Naive B cell (primary cell): ENCODE measurements around the gene AOC1. TPM values are rescaled to one million over a fixed set of nuclear protein-coding genes. Genes with fewer than 3 reads are reported as not detected.
"Not testable (repeated sequence)": the region's sequence is repeated elsewhere in the genome, so short reads cannot be mapped to it uniquely, and the experiment has no call there.

ENCODE experiments used
- ATAC-seq, 2 donors: fragments of 150-1000 bp; cut with Tn5 transposase; 2 replicates each; pipeline ENCODE4 v1.10.0; 2021; ENCODE audit warnings: low read depth in 2 of 2, mild to moderate bottlenecking in 2 of 2, moderate library complexity in 2 of 2
- DNase-seq: peaks from one replicate; pipeline ENCODE4 v3.0.0; 2022
- H3K27ac Mint-ChIP-seq, 6 donors: one replicate each; pipeline ENCODE4 v1.8.0; 2020 to 2022; ENCODE audit warnings: mild to moderate bottlenecking in 6 of 6, mixed read lengths in 6 of 6, moderate library complexity in 5 of 6, inconsistent platforms in 2 of 6
- H3K27me3 Mint-ChIP-seq, 3 donors: one replicate each; pipeline ENCODE4 v1.8.0; 2021 to 2022; ENCODE audit warnings: mixed read lengths in 3 of 3, mild to moderate bottlenecking in 1 of 3
- H3K36me3 Mint-ChIP-seq, 2 donors: one replicate each; pipeline ENCODE4 v1.8.0; 2020 to 2022; ENCODE audit warnings: mixed read lengths in 2 of 2, inconsistent platforms in 1 of 2, mild to moderate bottlenecking in 1 of 2
- H3K4me1 Mint-ChIP-seq, 3 donors: one replicate each; pipeline ENCODE4 v1.8.0; 2020 to 2022; ENCODE audit warnings: mixed read lengths in 3 of 3, inconsistent platforms in 1 of 3, mild to moderate bottlenecking in 1 of 3, moderate library complexity in 1 of 3
- H3K4me3 Mint-ChIP-seq, 8 donors: one replicate each; pipeline ENCODE4 v1.8.0; 2020 to 2022; ENCODE audit warnings: mild to moderate bottlenecking in 8 of 8, mixed read lengths in 8 of 8, moderate library complexity in 8 of 8, inconsistent platforms in 2 of 8
- H3K9me3 Mint-ChIP-seq, 7 donors: one replicate each; pipeline ENCODE4 v1.8.0; 2020 to 2022; ENCODE audit warnings: mixed read lengths in 7 of 7, mild to moderate bottlenecking in 5 of 7, inconsistent platforms in 2 of 7, moderate library complexity in 1 of 7
- polyA plus RNA-seq, 6 donors: library from polyadenylated mRNA; unstranded; fragments of 300-500 nt; fragmentation: Illumina TruSeq; gene quantifications; one replicate each; pipeline ENCODE4 v1.2.3, GENCODE V29; 2021; ENCODE audit warnings: low read depth in 6 of 6

Gene AOC1, protein sequence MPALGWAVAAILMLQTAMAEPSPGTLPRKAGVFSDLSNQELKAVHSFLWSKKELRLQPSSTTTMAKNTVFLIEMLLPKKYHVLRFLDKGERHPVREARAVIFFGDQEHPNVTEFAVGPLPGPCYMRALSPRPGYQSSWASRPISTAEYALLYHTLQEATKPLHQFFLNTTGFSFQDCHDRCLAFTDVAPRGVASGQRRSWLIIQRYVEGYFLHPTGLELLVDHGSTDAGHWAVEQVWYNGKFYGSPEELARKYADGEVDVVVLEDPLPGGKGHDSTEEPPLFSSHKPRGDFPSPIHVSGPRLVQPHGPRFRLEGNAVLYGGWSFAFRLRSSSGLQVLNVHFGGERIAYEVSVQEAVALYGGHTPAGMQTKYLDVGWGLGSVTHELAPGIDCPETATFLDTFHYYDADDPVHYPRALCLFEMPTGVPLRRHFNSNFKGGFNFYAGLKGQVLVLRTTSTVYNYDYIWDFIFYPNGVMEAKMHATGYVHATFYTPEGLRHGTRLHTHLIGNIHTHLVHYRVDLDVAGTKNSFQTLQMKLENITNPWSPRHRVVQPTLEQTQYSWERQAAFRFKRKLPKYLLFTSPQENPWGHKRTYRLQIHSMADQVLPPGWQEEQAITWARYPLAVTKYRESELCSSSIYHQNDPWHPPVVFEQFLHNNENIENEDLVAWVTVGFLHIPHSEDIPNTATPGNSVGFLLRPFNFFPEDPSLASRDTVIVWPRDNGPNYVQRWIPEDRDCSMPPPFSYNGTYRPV
- polyA plus RNA-seq: not detected

DNA sequence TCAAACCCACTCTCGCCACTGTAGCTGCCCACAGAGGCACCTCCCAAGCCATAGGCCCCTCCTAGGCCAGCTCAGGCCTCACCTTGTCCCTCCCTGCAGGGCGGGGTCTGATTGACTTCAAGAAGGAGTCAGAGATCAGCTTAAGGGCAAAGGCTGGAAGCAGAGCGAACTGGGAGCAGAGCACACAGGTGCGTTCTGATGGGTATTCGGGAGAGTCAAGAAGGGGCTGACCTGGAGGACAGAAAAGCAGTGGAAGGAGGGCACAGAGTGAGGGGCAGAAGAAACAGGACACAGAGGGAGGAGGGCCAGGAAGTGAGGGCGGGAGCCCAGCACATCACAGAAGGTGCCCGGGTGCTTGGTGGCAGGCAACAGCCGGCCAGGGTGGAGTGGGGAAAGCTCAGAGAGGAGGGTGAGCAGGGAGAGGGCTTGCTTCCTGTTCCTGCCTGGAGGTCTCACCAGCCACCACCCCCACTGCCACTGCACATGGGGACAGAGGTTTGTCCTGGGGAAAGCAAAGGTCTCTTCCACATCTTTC, at the start of gene AOC1:
TSS of gene AOC1 (plus strand) at position 147 of the 535 bp plus-strand sequence. CDS start 3,954 bp downstream, outside the sequence.
- H3K4me3 Mint-ChIP-seq: no peak within 1 kb of the TSS
- DNase-seq (no peak), ATAC-seq (no peak)
- peaks cover 16 to 47% (median 47%) of the 10 kb centered on the region in 3 donors for H3K27me3 Mint-ChIP-seq
- no peak within 1 kb of the TSS for H3K27ac Mint-ChIP-seq
- no peaks in the 10 kb centered on the region for H3K9me3 Mint-ChIP-seq
- no peaks in the 10 kb centered on the region for H3K4me1 Mint-ChIP-seq
- no peaks in the 10 kb centered on the region for H3K36me3 Mint-ChIP-seq

DNA sequence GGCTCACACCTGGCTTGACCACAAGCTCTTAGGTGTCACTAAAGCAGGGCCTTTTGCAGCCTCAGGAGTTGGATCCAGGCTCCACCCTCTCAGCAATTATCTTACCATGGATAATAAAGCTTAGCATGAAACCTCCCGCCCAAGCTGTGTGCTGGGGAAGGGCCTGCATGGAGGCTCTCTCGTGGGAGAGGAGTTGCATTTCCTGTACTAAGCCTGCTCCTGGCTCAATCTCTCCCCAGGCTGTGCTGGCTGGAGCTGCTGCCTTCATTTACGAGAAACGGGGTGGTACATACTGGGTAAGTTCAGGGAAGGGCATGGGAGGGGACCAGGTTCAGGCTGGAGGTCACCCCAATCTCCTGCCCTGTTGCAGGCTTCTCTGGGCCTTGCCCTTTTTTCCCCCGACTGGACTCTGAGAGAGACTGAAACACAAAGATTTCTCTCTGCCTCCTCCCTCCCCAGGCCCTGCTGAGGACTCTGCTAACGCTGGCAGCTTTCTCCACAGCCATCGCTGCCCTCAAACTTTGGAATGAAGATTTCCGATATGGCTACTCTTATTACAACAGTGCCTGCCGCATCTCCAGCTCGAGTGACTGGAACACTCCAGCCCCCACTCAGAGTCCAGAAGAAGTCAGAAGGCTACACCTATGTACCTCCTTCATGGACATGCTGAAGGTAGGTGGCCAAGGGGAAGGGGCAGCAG, 49.0 kb upstream of the AOC1 start:
- H3K4me3 Mint-ChIP-seq: no peak overlapping the region

DNA sequence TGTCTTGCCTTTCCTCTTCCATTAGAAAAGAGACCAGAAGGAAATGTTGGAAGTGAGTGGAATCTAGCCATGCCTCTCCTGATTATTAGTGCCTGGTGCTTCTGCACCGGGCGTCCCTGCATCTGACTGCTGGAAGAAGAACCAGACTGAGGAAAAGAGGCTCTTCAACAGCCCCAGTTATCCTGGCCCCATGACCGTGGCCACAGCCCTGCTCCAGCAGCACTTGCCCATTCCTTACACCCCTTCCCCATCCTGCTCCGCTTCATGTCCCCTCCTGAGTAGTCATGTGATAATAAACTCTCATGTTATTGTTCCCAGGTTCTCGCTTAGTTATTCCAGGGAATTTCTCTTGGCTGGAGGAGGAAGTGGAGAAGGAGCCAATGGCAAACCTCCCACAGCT, 47.5 kb upstream of the AOC1 start:
- no peak overlapping the region for H3K4me3 Mint-ChIP-seq
- DNase-seq: no peak

More for the DNA sequence above, 49.0 kb upstream of the AOC1 start:
- Mint-ChIP-seq H3K36me3 (peaks cover 0 to 19% of the 10 kb centered on the region in 2 donors), H3K9me3 (peaks cover 4 to 34% (median 19%) of the 10 kb centered on the region in 7 donors), H3K4me1 (peaks cover 9 to 16% (median 9%) of the 10 kb centered on the region in 3 donors), H3K27me3 (peaks cover 34 to 75% (median 67%) of the 10 kb centered on the region in 3 donors), H3K27ac (no peak overlapping the region)
- DNase-seq (no peak), ATAC-seq (no peak)

DNA sequence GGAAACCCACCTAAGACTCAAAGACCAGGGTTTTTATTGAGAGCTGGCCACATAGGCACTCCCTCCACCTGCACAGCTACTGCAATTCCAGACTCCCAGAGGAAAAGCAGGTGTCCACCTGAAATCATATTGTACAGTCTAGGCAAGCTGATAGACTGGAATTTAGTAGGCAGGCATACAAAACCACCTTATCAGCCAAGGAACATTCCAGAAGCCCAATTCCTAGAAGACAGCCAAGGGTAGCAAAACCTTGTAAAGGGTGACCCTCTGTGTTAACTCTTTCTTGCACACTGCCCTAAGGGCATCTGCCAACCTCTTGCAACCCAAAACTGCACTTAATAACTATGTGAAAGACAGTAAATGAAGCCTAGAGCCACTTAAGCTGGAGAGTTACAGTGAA, 46.5 kb upstream of the AOC1 start:
- H3K36me3 Mint-ChIP-seq: peaks cover 0 to 19% of the 10 kb centered on the region in 2 donors
- DNase-seq (no peak), ATAC-seq (no peak)
- peaks cover 36 to 80% (median 78%) of the 10 kb centered on the region in 3 donors for H3K27me3 Mint-ChIP-seq
- H3K4me3 Mint-ChIP-seq: no peak overlapping the region
- H3K9me3 Mint-ChIP-seq: peaks cover 0 to 28% (median 19%) of the 10 kb centered on the region in 7 donors
- H3K4me1 Mint-ChIP-seq: peaks cover 9 to 11% (median 9%) of the 10 kb centered on the region in 3 donors
- no peak overlapping the region for H3K27ac Mint-ChIP-seq

More for the DNA sequence above, 47.5 kb upstream of the AOC1 start:
- H3K4me1 Mint-ChIP-seq: peaks cover 9 to 12% (median 9%) of the 10 kb centered on the region in 3 donors
- peaks cover 0 to 28% (median 19%) of the 10 kb centered on the region in 7 donors for H3K9me3 Mint-ChIP-seq
- peaks cover 25 to 72% (median 68%) of the 10 kb centered on the region in 3 donors for H3K27me3 Mint-ChIP-seq
- no peak overlapping the region for H3K27ac Mint-ChIP-seq
- H3K36me3 Mint-ChIP-seq: peaks cover 0 to 19% of the 10 kb centered on the region in 2 donors
- ATAC-seq: no peak

DNA sequence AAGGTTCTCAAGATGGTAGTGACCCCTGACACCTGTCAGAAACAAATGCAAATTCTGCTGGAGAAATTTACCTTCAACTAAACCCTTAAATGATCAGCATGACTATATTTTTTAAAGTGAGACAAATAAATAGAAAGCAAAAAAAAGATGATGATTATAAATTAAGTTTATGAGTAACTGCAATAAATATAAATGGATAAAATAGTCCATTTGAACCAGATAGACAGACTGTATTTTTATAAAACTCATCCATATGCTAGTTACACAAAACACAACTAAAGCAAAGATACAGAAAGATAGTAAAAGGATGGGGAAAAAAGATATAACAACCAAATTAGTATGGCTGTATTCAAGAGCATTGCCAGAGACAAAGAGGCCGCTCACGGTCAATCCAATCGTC, 45.9 kb upstream of the AOC1 start:
- Mint-ChIP-seq H3K36me3 (peaks cover 0 to 19% of the 10 kb centered on the region in 2 donors), H3K27ac (no peak overlapping the region), H3K4me1 (peaks cover 5 to 7% (median 5%) of the 10 kb centered on the region in 3 donors), H3K9me3 (peaks cover 0 to 29% (median 19%) of the 10 kb centered on the region in 7 donors), H3K4me3 (no peak overlapping the region), H3K27me3 (peaks cover 41 to 76% (median 75%) of the 10 kb centered on the region in 3 donors)
- DNase-seq (no peak), ATAC-seq (no peak)

DNA sequence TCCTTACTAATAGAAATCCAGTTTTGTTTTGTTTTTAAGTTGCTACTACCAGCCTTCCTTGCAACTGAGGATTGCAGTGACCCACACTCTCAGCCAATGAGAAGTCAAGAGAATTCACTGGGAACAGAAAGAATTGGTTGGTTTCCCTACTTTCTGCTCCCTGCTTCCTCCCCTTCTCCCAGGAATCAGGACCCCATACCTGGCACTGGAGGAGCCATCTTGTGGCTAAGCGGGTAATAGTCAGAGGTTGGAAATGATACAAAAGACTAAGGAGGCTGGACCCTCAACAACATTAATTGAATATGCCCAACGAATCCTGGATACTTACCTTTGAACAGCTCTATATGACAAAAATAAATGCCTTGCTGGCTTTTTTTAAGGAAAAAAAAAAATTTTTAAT, 45.5 kb upstream of the AOC1 start:
- Mint-ChIP-seq H3K9me3 (peaks cover 0 to 33% (median 22%) of the 10 kb centered on the region in 7 donors), H3K4me1 (peaks cover under 1 to 5% (median 3%) of the 10 kb centered on the region in 3 donors), H3K36me3 (peaks cover 0 to 15% of the 10 kb centered on the region in 2 donors), H3K27ac (no peak overlapping the region), H3K27me3 (peaks cover 42 to 72% (median 71%) of the 10 kb centered on the region in 3 donors), H3K4me3 (no peak overlapping the region)
- ATAC-seq: no peak
- no peak for DNase-seq

DNA sequence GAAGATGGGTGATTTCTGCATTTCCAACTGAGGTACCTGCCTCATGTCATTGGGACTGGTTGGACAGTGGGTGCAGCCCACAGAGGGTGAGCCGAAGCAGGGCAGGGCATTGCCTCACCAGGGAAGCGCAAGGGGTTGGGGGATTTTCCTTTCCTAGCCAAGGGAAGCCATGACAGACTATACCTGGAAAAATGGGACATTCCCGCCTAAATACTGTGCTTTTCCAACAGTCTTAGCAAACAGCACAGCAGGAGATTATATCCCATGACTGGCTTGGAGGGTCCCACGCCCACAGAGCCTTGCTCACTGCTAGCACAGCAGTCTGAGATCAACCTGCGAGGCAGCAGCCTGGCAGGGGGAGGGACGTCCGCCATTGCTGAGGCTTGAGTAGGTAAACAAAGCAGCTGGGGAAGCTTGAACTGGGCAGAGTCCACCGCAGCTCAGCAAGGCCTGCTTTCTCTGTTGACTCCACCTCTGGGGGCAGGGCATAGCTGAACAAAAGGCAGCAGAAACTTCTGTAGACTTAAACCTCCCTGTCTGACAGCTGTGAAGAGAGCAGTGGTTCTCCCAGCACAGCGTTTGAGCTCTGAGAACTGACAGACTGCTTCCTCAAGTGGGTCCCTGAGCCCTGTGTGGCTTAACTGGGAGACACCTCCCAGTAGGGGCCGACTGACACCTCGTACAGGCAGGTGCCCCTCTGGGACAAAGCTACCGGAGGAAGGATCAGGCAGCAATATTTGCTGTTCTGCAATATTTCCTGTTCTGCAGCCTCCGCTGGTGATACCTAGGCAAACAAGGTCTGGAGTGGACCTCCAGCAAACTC, 44.5 kb upstream of the AOC1 start:
- Mint-ChIP-seq H3K27me3 (peaks cover 39 to 62% (median 61%) of the 10 kb centered on the region in 3 donors), H3K27ac (peak overlapping the region in 1 of 6 donors; percentile 24), H3K36me3 (peaks cover 0 to 10% of the 10 kb centered on the region in 2 donors), H3K9me3 (peaks cover 0 to 41% (median 24%) of the 10 kb centered on the region in 7 donors)
- H3K4me1 Mint-ChIP-seq, H3K4me3 Mint-ChIP-seq, DNase-seq, ATAC-seq: not testable (repeated sequence)

DNA sequence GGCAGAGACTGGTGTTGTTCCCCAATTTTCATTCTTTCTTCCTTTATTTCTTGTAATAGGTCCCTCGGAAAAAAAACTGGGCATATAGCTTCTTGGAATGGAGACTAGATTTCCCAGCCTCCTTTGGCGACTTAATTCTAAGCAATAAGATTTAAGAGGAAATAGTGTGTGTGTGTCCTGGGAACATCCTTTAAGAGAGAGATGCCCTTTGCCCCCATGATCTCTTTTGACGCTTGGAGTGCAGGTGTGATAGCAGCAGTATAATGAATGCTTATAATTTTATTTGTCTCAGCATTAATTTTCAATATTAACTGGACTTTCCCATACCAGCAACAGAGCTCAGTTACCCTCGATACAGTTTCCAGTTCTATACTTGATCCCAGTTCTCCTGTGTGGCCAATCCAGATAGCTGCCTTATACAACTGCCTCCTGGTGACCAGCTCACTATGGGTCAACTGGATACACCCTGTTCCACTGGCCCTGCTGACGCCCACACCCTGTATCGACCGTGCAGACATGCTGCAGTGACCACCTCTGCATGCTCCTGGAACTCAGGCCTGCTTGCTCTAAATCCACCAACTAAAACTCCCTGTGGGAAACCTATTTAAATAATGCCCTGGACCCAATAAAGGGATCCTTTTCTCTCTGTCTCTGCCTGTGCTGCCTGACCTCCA, 37.9 kb upstream of the AOC1 start:
- Mint-ChIP-seq H3K4me1 (no peaks in the 10 kb centered on the region), H3K27ac (no peak overlapping the region), H3K27me3 (peaks cover 50 to 56% (median 51%) of the 10 kb centered on the region in 3 donors), H3K9me3 (peaks cover 1 to 35% (median 18%) of the 10 kb centered on the region in 7 donors), H3K36me3 (peaks cover 0 to 11% of the 10 kb centered on the region in 2 donors), H3K4me3 (no peak overlapping the region)
- ATAC-seq (no peak), DNase-seq (no peak)

DNA sequence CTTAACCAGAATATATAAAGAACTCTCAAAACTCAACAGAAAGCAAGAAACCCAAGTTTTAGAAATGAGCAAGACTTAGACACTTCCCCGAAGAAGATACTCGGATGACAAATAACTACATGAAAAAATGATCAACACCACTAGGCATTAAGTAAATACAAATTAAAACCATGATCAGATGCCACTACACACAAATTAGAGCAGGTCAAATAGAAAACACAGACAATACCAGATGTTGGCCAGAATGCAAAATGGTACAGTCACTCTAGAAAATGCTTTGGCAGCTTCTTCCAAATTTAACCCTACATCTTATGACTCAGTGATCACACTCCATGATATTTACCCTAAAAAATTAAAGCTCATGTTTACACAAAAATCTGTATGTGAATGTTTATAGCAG, 33.3 kb upstream of the AOC1 start:
- H3K9me3 Mint-ChIP-seq: peaks cover 1 to 37% (median 23%) of the 10 kb centered on the region in 7 donors
- H3K4me1 Mint-ChIP-seq: no peaks in the 10 kb centered on the region
- H3K4me3 Mint-ChIP-seq: no peak overlapping the region
- DNase-seq: no peak
- peaks cover 0 to 11% of the 10 kb centered on the region in 2 donors for H3K36me3 Mint-ChIP-seq
- H3K27me3 Mint-ChIP-seq: peaks cover 21 to 50% (median 48%) of the 10 kb centered on the region in 3 donors
- H3K27ac Mint-ChIP-seq: no peak overlapping the region
- no peak for ATAC-seq

DNA sequence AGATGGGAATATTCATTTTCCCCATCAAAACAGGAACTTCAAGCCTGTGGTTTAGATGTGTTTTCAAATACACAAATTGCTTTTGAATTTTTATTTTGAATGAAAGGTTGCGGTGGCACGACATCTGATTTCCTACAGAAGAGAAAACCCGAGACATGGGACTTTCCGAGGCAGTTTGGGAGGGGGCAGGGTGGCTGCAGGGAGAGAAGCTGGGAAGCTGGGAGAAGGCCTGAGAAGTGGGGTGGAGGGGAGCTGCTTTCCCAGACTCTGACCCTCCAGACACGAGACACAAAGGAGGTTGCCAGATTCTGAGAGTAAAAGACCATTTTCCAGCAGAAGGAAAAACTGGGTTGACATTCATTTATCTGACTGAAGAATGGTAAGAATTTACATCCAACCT, 32.2 kb upstream of the AOC1 start:
- no peak overlapping the region for H3K4me3 Mint-ChIP-seq
- DNase-seq (no peak), ATAC-seq (no peak)
- H3K36me3 Mint-ChIP-seq: peaks cover 0 to 11% of the 10 kb centered on the region in 2 donors
- no peak overlapping the region for H3K27ac Mint-ChIP-seq
- H3K9me3 Mint-ChIP-seq: peaks cover 1 to 37% (median 21%) of the 10 kb centered on the region in 7 donors
- no peaks in the 10 kb centered on the region for H3K4me1 Mint-ChIP-seq
- H3K27me3 Mint-ChIP-seq: peaks cover 20 to 48% (median 42%) of the 10 kb centered on the region in 3 donors

DNA sequence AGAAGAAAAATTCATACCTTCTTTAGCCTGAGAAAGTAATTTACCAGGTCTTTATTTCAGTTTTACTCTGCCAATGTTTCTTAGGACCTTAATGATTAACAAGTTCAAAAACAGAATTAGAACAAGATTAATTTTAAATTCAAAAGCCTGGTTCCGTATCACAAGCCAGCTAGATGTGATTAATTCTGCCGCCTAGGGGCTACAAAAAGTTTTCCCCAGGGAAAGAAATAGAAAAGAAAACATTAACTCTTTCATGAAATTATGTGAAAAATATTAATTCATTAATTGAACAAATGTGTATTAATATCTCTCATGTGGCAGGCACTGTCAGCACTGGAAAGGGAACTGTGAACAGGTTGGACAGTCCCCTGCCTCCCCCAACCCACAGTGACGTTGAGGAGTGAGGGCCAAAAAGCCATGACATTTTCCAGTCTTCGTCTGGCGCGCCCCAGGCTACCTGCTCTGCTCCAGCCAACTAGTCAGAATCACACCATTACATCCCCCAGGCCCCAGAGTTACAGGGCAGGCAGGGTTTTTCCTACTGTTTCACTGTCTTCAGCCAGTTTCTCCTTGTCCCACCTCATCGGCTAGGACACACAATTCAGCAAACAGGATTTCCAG, 31.6 kb upstream of the AOC1 start:
- H3K9me3 Mint-ChIP-seq: peaks cover 1 to 34% (median 18%) of the 10 kb centered on the region in 7 donors
- no peak overlapping the region for H3K4me3 Mint-ChIP-seq
- H3K27ac Mint-ChIP-seq: no peak overlapping the region
- H3K27me3 Mint-ChIP-seq: peaks cover 21 to 47% (median 47%) of the 10 kb centered on the region in 3 donors
- H3K4me1 Mint-ChIP-seq: no peaks in the 10 kb centered on the region
- no peak for DNase-seq
- H3K36me3 Mint-ChIP-seq: peaks cover 0 to 10% of the 10 kb centered on the region in 2 donors
- ATAC-seq: no peak
